HL-60 (cell line): ENCODE data around the gene ZNF213.

Experiments
- CTCF ChIP-seq: IDR thresholded peaks from one replicate; pipeline ENCODE4 v1.5.1; 2011; ENCODE audit warnings: low read length, control low read depth, inconsistent platforms; ENCODE audit not compliant: insufficient read depth
- POLR2AphosphoS5 ChIP-seq: IDR thresholded peaks from 2 replicates; pipeline ENCODE4 v1.6.1; 2012; ENCODE audit warnings: low read depth
- REST ChIP-seq: IDR thresholded peaks from 2 replicates; pipeline ENCODE4 v1.6.1; 2012; ENCODE audit warnings: low read depth; ENCODE audit not compliant: insufficient replicate concordance

- TF ChIP-seq REST, result no peak
- no peak for TF ChIP-seq POLR2AphosphoS5
- no peak for TF ChIP-seq CTCF
Measured at GRCh38 chr16:3088450-3088849, 46.4 kb upstream of the ZNF213 start.
